GM19351 (cell line): ENCODE results near the gene FRAT1.
"Not testable (repeated sequence)": the region's sequence is repeated elsewhere in the genome, so short reads cannot be mapped to it uniquely, and the experiment has no call there.

ENCODE experiments used
- ATAC-seq: cut with Tn5 transposase; IDR thresholded peaks from one replicate; pipeline ENCODE4 v1.9.1; 2021; ENCODE audit warnings: mild to moderate bottlenecking, moderate library complexity; ENCODE audit not compliant: unreplicated experiment

The FRAT1 gene

DNA sequence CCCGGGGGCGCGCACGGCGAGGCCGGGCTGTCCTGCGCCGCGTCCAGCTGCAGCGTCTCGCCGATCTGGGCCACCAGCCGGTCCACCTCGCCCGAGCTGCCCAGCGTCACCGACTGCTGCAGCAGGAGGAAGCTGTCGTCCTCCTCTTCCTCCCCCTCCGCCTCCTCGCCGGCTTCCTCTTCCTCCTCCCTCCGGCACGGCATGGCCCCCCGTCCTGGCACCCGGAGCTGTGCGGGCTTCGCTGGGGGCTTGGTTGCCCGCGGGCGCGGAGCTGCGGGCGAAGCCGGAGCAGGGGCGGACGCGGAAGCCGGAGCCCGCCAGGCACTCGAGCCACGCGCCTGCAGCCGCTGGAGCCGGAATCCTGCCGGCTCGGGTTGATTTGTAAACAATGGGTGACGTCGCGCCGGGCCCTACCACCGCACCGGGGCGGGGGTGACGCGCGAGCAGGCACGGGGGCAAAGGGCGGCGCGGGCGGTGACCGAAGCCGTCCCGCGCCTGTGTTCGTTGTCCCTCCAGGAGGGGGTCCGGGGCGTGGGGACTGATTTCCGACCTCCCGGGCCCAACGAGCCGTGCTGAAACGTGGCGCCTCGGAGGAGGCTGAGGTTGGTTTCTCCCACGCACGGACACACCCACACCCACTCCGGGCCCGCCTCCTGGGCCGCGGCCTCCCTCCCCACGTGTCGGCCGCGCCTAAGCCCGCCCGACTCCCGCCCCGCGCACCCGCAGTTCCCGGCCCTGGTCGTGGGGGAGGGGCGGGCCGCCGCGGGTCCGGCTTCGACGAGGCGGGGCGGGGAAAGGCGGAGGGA is 15.5 kb downstream of the FRAT1 start, which contains the start of gene FRAT2:
Gene FRAT2 (minus strand): TSS at position 360 of the 806 bp plus-strand sequence. CDS start 157 bp downstream, at position 203.
- peak; percentile 84 for ATAC-seq

DNA sequence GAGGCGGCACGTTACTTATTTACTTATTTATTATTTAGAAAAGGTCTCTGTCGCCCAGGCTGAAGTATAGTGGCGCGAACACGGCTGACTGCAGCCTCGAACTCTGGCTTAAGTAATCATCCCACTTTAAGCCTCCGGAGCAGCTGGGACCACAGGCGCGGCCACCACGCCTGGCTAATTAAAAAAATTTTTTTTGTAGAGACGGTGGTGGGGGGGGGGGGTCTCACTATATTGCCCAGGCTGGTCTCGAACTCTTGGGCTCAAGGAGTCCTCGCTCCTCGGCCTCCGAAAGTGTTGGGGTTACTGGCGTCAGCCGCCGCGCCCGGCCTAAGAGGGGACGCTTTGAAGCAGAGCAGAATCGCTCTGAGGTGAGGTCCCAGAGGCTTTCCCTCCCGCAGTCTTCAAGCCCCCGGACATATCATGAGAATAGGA is 16.1 kb downstream of the FRAT1 start:
- no peak for ATAC-seq

DNA sequence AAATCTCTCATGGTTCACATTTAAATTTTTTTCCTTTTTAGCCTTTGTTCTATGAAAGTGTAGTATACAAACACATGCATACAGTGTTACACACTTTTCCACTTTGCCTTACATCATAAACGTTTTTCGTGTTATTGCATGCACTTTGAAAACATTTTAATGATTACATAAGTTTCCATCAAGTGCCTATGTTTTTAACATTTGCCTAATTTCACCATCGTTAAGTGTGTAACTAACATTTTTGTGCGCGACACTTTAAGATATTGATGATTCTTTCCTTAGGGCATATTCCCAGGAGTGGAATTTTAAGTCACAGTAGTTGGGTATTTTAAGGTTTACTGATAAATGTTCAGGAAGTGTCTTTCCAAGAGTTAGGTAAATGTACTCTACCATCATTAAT is 16.9 kb downstream of the FRAT1 start:
- ATAC-seq: no peak

DNA sequence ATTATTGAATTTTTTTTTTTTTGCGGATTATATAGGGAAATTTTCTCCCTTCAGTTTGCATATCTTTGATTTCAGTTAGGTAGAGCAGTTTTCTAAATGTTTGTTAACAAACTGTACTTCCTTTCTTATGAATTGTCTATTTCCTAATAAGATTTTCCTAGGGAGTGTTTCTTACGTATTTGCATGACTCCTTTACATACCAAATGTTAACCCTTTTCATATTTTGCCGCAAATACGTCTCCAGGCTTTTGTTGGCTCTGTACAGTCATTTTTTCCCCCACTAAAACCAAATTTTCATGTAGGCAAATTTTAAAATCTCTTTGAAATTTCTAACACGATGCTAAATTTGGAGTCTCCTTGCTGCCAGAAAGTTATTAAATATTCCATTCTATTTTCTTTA is 17.4 kb downstream of the FRAT1 start:
- no peak for ATAC-seq

DNA sequence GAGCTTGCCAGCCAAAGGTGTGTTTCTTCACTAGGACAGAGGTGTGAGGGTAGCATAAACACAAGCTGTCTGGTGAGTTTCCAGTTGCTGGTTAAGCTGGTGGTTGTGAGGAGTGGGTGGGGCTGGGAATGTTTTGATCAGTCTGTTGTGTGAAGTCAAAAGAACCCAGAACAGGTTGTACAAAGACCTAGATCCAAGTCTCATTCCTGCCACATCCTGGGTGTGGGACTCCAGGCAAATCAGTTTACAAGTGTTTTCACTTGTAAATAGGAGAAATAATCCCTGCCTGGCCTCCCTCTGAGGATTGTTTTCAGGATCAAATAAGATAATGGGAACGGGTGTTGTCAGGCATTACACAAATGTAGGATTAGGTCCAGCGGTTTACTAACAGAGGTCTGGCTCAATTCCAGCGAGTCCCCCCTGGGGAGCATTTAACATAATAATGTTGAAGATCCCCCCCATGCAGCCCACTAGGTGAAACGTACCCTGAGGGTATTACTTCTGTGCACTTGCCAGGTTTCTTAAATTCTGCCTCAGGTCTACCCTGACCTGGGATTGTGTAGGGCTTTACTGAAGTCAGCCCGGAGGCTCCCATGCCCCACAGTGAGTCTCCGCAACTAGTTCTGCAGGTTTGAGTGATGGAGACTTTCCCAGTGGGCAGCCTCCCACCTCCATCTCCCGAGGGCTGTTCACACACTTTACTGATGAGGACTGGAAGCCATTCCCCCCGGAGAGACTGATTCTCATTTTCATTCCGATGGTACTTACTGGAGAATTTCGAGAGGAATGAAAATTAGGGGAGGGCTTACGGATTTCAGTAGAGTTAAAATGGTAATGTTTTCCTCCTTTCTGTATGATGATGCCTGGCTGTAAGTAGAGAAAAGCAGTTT is 18.1 kb downstream of the FRAT1 start:
- ATAC-seq: no peak

DNA sequence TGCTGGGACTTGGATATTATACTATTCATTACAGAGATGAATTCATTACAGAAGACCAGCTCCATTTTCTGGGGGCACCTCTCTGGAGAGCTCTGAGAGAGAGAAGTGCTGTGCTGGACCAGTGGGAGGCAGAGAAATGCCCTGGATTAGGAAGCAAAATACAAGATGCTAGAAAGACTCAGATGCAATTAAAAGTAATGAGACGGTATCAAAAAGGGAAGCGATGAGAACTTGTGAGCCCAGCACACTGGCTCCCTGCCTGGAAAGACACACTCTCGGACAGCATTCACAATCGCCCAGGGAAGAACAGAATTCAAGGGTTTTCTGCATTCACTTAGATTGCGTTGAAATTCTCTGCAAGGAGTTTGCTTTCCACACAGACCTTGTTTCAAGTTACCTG is 19.0 kb downstream of the FRAT1 start:
- ATAC-seq: no peak

DNA sequence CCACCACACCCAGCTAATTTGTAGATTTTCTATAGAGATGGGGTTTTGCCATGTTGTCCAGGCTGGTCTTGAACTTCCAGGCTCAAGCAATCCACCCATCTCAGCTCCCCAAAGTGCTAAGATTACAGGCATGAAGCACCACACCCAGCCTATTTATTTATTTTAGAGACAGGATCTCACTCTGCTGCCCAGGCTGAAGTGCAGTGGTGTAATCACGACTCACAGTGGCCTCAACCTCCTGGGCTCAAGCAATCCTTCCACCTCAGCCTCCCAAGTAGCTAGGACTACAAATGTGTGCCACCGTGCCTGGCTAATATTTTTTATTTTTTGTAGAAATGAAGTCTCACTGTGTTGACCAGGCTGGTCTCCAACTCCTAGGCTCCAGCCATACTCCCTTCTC is 22.3 kb downstream of the FRAT1 start:
- ATAC-seq: no peak

DNA sequence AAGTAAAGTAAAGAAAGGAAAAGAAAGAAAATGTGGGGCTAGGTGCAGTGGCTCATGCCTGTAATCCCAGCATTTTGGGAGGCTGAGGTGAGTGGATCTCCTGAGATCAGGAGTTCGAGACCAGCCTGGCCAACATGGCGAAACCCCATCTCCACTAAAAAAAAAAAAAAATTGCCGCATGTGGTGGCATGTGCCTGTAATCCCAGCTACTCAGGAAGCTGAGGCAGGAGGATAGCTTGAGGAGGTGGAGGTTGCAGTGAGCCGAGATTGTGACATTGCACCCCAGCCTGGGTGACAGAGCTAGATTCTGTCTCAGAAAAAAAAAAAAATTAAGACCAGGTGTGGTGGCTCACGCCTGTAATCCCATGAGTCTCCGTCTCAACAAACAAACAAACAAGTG is 24.6 kb downstream of the FRAT1 start:
- not testable (repeated sequence) for ATAC-seq

DNA sequence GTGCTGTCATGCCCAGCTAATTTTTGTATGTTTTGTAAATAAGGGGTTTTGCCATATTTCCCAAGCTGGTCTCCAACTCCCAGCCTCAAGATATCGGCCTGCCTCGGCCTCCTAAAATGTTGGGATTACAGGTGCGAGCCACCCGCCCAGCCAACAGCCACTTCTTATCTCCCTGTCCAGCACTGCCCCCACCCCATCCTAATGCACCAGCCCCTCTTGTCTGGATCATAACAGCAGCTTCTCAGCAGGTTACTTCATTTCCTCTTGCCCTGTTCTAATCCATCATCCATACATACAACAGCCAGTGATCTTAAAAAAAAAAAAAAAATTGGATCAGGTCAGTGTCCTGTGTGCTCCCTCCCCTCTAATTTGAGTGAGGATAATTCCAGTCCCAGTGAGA is 28.2 kb downstream of the FRAT1 start:
- ATAC-seq: no peak

DNA sequence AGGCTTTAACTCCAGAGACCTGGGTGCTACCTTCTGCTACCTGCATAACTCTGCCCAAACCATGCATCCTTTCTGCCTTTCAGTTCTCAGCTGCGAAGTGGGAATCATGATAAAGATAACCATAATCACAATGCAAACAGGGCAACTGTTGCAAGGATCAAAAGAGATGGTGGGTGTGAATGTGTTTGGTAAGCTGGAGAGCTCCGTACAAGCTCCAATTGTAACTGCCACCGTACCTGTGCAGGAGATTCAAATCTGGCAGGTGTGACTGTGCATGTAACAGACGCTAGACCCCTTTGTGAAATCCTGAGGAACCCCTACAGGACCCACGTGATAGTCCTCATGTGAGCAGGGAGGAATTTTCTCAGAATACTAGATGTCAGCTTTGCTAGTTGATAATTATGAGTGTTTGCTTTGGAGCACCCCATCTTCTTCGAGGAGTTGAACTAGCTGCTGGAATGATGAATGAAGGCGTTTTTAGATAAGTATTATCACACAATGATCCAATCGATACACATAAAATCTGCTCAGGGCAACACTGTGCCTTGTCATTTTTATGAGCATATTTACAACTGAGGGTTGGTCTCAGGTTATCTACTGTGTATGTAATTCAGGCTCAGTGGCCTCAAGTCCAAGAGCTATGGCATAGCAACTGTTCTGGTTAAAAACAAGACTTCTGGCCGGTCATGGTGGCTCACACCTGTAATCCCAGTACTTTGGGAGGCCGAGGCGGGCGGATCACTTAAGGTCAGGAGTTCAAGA is 30.9 kb downstream of the FRAT1 start:
- ATAC-seq: no peak

DNA sequence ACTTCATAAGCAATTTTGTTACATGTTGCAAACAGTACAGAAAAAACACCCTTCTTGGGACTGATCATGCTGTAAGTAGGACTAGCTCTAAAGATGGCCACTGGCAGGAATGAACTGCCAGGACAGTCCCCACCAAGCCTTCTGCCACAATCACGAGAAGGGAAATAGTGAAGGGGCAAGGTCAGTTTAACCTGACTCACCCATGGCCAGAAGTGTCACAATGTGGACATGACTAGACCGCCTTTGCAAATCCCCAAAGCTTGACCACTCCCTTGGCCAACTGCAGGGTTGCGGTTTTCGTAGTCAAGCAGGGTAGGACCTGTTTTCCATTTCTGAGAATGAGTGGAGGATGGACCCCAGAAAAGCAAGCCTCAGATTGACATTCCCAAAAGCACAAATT is 34.9 kb downstream of the FRAT1 start:
- no peak for ATAC-seq

DNA sequence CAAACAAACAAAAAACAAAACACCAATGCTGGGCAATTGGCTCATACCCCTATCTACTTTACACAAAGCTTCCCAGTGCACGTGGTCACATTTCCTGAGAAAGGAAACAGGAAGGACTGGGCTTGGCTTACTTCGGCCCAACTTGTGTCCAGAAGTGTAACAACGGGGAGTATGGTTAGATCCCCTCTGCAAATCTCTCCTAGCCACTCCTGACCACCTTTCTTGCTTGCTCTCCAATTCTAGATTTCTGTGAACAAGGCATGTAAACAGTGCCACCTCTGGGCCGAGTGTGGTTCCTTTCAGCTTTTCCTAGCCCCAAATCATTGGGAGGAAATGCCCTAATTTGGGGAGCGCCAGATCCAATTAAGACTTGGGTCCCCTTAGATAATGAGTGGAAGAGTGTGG is 36.5 kb downstream of the FRAT1 start:
- no peak for ATAC-seq

DNA sequence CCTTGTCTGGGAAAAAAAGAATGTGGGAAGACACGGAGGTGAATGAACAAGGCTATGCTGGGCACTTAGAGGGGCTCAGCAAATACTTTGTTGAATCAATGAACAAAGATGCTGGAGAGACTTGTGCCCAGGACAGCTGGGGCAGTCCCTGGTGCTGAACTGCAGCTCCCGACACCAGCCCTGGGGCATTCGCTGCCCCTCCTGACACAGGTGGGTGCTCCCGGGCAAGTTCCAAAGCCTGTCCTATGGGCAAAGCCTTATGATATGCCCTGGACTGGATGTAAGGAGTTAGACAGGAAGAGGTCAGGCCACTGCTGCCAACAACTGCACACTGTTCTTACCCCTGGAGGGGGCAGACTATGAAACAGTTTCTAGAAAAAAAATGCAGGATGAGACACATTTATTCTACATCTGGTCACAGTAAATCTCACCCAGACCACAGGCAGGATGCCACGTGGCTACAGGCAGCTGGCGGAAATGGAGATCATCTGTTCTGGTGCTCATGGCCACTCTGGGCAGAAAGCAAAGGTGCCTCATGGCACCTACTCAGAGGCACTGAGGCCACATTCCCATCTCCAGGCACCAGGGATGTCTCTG is 37.3 kb downstream of the FRAT1 start:
- ATAC-seq: no peak

DNA sequence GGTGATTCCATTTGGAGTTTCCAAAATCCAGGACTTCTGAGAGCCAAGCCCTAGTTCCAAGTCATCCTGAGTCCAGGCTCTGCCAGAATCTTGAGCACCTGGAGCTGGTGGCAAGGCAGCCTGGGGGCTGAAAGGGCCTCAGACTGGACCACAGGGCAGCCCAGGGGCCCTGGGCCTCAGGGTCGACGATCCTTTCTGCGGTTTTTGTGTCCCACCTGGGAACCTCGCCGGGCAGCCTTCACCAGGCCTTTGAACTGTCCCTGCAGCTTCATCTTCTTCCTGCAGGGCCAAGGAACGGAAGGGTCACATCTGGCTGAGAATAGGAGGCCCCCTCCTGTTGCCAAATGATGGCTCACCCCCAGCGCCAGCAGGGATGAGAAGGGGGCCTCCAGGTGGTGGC is 37.8 kb downstream of the FRAT1 start:
- no peak for ATAC-seq

DNA sequence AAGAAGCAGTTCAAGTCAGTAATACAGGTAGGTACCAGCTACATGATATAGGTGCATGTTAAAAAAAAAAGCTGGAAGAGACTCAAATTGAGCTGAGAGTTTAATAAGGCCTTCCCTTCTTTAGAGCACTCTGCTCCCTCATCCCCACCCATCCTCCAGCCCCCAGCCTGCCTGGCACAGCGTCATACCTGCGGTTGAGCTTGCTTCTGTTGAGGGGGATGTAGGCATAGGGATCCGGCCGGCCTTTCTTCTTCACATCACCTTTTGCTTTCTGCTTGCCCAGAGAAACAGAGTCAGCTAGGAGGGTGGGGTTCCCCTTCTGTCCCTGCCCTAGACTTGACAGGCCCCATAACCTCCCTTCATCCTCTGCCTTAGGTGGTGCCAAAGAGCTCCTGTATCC is 39.3 kb downstream of the FRAT1 start:
- ATAC-seq: no peak

DNA sequence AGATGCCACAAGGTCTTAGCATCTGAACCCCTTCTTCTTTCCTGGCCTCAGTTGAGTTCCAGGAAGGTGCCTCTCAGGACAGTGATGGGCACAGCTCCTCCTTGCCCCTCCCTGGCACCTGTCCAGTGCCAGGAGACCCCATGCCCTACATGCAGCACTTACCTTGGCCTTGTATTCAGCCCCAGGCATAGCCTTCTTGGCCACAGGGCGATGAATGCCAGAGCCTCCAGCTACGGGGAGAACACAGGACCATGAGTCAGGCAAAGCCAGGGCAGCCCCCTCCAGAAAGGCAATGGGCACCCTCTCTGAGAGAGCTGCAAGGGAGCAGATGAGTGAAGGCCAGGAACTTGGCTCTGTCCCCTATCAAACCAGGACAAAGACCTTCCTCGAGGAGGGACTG is 39.7 kb downstream of the FRAT1 start:
- no peak for ATAC-seq

DNA sequence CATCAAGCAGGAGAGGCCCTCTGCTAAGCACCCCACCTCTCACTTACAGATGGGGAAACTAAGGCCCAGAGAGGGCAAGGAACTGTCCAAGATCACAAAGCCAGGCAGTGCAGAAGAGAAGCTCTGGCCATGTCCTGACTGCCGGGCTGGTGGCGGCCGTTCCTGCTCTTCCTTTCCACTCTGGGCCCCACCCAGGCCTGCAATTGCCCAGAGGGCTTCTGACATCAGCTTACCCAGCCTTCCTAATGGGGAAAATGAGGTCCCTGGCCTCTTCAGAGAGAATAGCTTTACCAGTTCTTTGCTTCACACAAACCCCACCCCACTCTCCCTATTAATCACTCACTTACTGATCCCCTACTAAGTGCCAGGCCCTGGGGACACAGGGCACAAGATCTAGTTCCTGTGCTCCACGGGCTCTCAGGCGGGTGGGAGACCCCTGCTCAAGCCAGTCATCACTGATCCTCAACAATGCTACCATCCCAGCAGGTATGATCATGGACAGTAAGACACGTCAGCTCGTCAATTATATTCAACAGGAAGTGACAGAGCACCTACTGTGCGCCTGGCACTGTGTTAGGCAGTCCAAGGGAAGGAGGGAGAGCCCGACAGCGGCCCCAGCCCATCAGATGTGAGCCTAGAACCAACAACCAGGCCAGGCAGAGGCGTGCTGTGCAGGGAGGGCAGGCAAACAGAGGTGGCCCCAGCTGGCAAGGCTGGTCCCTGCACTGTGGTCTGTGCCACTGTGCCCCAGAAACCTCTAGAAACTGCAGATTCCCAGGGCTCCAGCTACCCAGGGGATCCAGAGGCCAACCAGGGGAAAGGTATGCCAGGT is 41.9 kb downstream of the FRAT1 start:
- ATAC-seq: no peak

DNA sequence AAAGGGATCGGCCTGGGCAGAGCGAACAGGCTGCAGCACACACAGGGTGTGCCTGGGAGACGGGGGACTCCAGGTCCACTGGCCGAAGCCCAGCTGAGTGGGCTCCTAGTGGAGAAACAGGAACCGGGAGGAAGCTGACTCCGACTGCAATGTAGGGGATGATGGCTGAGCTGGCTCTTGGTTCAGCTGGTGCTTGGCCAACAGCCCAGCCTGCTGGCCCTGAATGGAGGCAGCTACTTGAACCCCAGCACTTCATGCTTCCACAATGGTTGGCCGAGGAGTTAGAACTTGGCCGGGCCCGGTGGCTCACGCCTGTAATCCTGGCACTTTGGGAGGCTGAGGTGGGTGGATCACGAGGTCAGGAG is 42.4 kb downstream of the FRAT1 start:
- no peak for ATAC-seq

DNA sequence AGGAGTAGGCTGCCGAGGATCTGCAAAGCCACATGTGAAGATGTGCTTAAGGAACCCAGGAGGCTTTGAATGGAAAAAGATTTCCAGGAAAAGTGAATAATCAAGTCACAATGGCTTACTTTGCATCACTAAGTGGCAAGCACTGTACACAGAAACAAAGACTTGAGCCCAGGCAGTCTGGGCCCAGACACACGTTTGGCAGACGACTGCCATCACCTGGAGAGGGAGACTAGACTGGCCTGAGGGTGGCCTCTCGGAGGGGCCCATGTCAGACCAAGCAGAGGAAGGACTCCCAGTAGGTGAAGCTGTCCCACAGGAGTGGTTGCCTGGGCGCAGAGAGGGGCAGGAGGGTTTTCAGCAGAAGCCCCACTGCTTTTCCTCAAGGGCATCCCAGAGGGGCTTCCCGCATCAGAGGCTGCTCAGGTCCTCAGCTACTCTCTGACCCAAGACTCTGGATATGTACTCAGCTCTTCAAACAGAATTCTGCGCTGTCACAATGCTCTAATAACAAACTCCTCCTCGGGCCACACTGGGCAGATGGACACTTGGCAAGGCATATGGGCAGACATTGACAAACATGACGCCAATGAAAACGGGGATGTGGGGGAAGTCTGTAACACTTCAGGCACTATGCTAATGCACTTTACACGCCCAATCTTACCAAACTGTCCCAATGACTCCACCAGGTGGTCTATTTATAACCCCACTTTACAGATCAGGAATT is 43.4 kb downstream of the FRAT1 start:
- no peak for ATAC-seq
